Activated naive CD8-positive, alpha-beta T cell treated with anti-CD3 and anti-CD28 coated beads, Interleukin-2, amount 50 U/mL, for 24 hours (primary cell): ENCODE results near the gene RPP38.
A peak's percentile ranks its signal among the peaks of the same experiment; 100 is the strongest.

Experiments used
- ATAC-seq: fragments of 150-1000 bp; cut with Tn5 transposase; one replicate; pipeline ENCODE4 v1.10.0; 2021
- DNase-seq: peaks from one replicate; pipeline ENCODE4 v3.0.0; 2021
- H3K27ac Mint-ChIP-seq: one replicate; pipeline ENCODE4 v1.8.0; 2021; ENCODE audit warnings: mild to moderate bottlenecking, mixed read lengths
- H3K27me3 Mint-ChIP-seq: one replicate; pipeline ENCODE4 v1.8.0; 2021; ENCODE audit warnings: mixed read lengths
- H3K36me3 Mint-ChIP-seq: one replicate; pipeline ENCODE4 v1.8.0; 2021; ENCODE audit warnings: low read depth, mixed read lengths
- H3K4me1 Mint-ChIP-seq: one replicate; pipeline ENCODE4 v1.8.0; 2021; ENCODE audit warnings: mixed read lengths
- H3K4me3 Mint-ChIP-seq: one replicate; pipeline ENCODE4 v1.8.0; 2021; ENCODE audit warnings: mild to moderate bottlenecking, moderate library complexity, mixed read lengths
- H3K9me3 Mint-ChIP-seq: one replicate; pipeline ENCODE4 v1.8.0; 2021; ENCODE audit warnings: mixed read lengths

RPP38 gene

GRCh38 chr10:15124190-15124589 is 27.0 kb downstream of the RPP38 start:
- Mint-ChIP-seq H3K4me3 (no peak overlapping the region), H3K4me1 (peaks cover 33% of the 10 kb centered on the region), H3K9me3 (no peaks in the 10 kb centered on the region), H3K27ac (peak overlapping the region; percentile 5), H3K27me3 (no peaks in the 10 kb centered on the region), H3K36me3 (peaks cover 39% of the 10 kb centered on the region)
- no peak for DNase-seq
- no peak for ATAC-seq

DNA sequence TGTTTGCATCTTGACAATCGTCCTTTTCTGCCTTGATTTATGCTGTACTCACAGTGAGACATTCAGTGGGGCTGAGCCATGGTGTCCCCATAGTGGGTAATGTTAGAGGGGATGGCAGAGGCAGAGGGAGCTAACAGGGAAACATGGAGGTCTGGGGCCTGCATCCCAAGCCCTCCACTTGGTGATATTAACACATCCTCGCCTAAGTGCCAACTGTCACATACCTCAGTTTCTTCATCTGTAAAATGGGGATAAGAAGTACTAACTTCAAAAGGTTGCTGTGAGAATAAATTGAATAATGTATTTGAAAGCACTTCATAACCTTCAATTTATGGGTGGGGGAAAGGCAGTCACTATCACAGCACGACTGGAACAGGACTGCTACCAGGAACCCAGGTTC is 27.8 kb downstream of the RPP38 start:
- peaks cover 32% of the 10 kb centered on the region for H3K36me3 Mint-ChIP-seq
- no peak overlapping the region for H3K27ac Mint-ChIP-seq
- peaks cover 36% of the 10 kb centered on the region for H3K4me1 Mint-ChIP-seq
- no peak overlapping the region for H3K4me3 Mint-ChIP-seq
- H3K9me3 Mint-ChIP-seq = no peaks in the 10 kb centered on the region
- no peak for DNase-seq
- H3K27me3 Mint-ChIP-seq = no peaks in the 10 kb centered on the region
- no peak for ATAC-seq

DNA sequence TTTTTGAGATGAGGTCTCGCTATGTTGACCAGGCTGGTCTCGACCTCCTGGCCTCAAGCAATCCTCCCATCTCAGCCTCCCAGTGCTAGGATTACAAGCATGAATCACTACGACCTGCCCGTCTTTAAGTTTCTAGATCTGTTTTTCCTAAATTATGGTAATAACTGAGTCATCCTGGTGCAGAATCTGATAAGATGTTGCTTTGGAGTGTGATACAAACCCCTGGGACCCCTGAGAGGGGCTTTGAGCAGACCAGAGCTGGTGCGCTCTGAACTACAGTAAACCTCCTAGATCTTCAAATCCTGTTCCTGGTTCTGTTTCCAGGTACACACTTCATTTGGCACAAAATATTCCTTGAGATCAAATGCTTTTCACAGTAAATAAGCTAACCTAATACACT is 34.2 kb downstream of the RPP38 start:
- Mint-ChIP-seq H3K27me3 (no peaks in the 10 kb centered on the region), H3K27ac (no peak overlapping the region), H3K4me1 (peaks cover 7% of the 10 kb centered on the region), H3K9me3 (no peaks in the 10 kb centered on the region), H3K36me3 (peaks cover 39% of the 10 kb centered on the region), H3K4me3 (no peak overlapping the region)
- no peak for DNase-seq
- no peak for ATAC-seq

- Mint-ChIP-seq H3K4me1 (peaks cover 12% of the 10 kb centered on the region), H3K36me3 (peaks cover 21% of the 10 kb centered on the region), H3K27ac (no peak overlapping the region), H3K27me3 (no peaks in the 10 kb centered on the region), H3K9me3 (no peaks in the 10 kb centered on the region), H3K4me3 (no peak overlapping the region)
- ATAC-seq (no peak), DNase-seq (no peak)
Measured at GRCh38 chr10:15136129-15137035, 39.2 kb downstream of the RPP38 start.

GRCh38 chr10:15137036-15137359 is 39.8 kb downstream of the RPP38 start:
- ATAC-seq (no peak), DNase-seq (no peak)
- Mint-ChIP-seq H3K9me3 (no peaks in the 10 kb centered on the region), H3K27me3 (no peaks in the 10 kb centered on the region), H3K27ac (no peak overlapping the region), H3K4me1 (peaks cover 19% of the 10 kb centered on the region), H3K4me3 (no peak overlapping the region), H3K36me3 (peaks cover 19% of the 10 kb centered on the region)

GRCh38 chr10:15137636-15138035 is 40.5 kb downstream of the RPP38 start:
- Mint-ChIP-seq H3K27ac (no peak overlapping the region), H3K4me1 (peaks cover 25% of the 10 kb centered on the region), H3K9me3 (no peaks in the 10 kb centered on the region), H3K27me3 (no peaks in the 10 kb centered on the region), H3K4me3 (no peak overlapping the region), H3K36me3 (peaks cover 19% of the 10 kb centered on the region)
- ATAC-seq = no peak
- no peak for DNase-seq

DNA sequence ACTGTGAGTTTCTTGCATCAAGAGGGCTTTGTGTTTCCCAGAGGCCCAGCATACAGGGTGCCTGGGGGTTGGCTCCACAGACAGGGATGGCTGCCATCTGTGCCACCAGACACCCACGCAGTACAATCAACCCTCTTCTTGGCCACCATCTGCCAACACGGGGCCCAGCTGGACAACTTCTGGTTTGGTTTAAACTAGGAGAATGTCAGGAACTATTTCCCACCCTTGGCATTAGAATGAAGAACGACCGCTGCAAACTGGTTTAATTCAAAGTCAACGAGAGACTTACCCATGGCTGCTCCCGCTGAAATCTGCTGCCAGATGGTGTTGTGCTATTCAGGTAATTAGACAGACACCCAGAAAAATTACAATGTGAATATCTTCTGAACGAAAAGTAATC is 43.5 kb downstream of the RPP38 start:
- DNase-seq (no peak), ATAC-seq (no peak)
- H3K36me3 Mint-ChIP-seq = peaks cover 5% of the 10 kb centered on the region
- peak overlapping the region; percentile 89 for H3K27ac Mint-ChIP-seq
- peaks cover 33% of the 10 kb centered on the region for H3K4me1 Mint-ChIP-seq
- no peaks in the 10 kb centered on the region for H3K9me3 Mint-ChIP-seq
- H3K4me3 Mint-ChIP-seq = peak overlapping the region; percentile 76
- H3K27me3 Mint-ChIP-seq = no peaks in the 10 kb centered on the region

DNA sequence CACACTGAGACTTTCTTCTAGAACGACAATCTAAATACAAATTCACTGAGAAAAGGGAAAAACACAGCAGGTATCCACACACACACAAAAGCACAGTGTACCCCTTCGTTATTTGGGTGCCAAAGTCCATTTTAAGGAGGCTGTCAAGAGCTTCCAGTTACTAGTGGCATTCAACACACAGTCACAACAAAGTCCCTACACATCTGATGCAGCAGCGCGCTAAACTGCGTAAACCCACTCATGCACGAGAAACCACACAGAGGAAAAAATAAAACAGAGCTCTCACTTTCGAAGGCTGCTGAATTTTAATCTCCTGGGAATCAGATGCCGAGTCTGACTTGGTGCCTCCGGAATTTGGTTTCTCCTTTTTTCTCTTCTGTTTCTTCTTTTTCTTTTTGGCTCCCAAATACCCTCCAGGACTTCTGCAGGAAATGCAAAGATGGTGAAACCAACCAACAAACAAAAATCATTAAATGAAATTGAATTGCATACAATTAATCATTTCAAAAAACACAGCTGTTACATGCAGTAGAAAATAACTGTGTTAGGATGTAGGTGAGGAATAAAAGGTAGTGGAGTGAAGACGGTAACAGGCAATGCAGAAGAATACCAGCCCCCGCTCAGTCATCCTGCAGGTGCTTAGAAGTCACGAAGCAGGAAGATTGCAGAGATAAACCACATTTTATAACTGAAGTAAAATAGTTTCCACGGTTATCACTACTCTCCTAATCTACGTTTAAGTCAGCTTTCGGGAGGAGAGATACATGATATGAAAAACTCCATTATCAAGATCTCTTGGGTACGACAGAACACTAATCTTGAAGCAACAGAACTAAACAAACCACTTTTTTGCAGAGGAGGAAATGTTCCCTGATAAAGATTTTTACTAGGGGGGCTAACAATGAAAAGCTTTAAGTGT is 44.2 kb downstream of the RPP38 start:
- Mint-ChIP-seq H3K9me3 (no peaks in the 10 kb centered on the region), H3K36me3 (peaks cover 5% of the 10 kb centered on the region), H3K4me3 (peak overlapping the region; percentile 76), H3K4me1 (peaks cover 38% of the 10 kb centered on the region), H3K27me3 (no peaks in the 10 kb centered on the region), H3K27ac (peak overlapping the region; percentile 89)
- DNase-seq (peak; percentile 39), ATAC-seq (peak; percentile 93)

DNA sequence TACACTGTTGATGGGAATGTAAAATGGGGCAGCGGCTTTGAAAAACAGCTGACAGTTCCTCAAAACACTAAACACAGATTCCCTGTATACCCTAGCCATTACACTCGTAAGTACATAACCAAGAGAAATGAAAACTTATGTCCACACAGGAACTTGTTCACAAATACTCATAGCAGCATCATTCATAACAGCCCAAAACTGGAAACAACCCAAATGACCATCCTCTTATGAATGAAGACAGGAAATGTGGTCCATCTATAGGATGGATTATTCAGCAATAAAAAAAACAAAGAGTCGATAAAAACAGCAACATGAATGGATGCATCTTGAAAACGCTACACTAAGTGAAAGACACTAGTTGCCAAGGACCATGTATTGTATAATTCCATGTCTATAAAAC is 47.6 kb downstream of the RPP38 start:
- no peak for DNase-seq
- ATAC-seq = no peak
- Mint-ChIP-seq H3K27ac (no peak overlapping the region), H3K27me3 (no peaks in the 10 kb centered on the region), H3K4me3 (no peak overlapping the region), H3K9me3 (no peaks in the 10 kb centered on the region), H3K4me1 (peaks cover 48% of the 10 kb centered on the region), H3K36me3 (peaks cover 3% of the 10 kb centered on the region)

DNA sequence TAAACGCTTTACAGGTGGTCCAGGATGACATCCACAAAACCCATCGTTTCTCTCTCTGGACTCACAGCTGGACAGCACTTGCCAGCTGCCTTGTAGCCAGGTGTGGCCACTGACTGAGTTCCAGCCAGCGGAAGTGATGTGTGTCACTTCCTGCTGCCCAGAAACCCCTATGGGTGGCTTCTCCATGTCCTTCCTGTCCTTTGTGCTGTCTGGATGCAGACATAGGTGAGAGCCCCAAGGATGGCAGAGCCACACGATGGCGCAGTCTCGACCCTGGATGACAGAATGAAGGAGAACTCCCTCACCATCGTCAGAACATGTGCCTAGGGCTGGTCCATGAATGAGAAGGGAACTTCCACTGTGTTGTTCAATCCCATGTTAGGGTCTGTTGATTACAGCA is 49.2 kb downstream of the RPP38 start:
- H3K4me3 Mint-ChIP-seq = no peak overlapping the region
- no peak overlapping the region for H3K27ac Mint-ChIP-seq
- no peak for DNase-seq
- no peaks in the 10 kb centered on the region for H3K9me3 Mint-ChIP-seq
- no peak for ATAC-seq
- H3K4me1 Mint-ChIP-seq = peaks cover 38% of the 10 kb centered on the region
- H3K36me3 Mint-ChIP-seq = peaks cover 7% of the 10 kb centered on the region
- H3K27me3 Mint-ChIP-seq = no peaks in the 10 kb centered on the region

DNA sequence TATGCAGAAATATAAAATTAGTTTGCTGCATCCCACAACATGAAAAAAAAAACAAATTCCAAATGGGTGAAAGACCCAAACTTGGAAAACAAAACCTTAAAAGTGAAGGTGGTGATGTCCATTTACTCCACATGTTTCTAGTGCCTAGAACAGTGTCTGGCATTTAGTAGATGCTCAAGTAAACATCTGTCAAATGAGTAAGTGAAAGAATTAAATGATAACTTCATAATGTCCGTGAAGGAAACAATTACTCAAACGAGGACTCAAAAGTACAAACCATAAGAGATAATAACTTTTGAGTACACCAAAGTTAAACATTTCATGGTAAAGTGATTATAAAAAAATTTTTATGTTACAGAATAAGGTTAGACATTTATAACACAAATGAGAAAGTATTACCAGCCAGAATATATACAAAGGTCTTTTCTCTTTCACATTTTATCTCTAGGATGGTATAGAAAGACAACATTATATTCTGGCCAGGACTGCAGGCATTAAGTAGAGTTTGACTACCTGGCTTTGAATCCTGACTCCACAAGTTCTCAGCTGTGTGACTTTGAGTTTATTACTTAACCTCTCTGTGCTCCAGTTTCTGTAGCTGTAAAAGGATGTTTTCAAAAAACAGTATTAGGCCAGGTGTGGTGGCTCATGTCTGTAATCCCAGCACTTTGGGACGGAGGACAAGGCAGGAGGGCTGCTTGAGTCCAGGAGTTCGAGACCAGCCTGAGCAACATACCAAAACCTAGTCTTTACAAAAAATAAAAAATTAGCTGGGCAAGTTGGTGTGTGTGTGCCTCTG is 50.6 kb downstream of the RPP38 start:
- no peak for ATAC-seq
- DNase-seq = no peak
- Mint-ChIP-seq H3K27ac (no peak overlapping the region), H3K9me3 (no peaks in the 10 kb centered on the region), H3K4me3 (no peak overlapping the region), H3K27me3 (no peaks in the 10 kb centered on the region), H3K36me3 (peaks cover 7% of the 10 kb centered on the region), H3K4me1 (peaks cover 26% of the 10 kb centered on the region)

DNA sequence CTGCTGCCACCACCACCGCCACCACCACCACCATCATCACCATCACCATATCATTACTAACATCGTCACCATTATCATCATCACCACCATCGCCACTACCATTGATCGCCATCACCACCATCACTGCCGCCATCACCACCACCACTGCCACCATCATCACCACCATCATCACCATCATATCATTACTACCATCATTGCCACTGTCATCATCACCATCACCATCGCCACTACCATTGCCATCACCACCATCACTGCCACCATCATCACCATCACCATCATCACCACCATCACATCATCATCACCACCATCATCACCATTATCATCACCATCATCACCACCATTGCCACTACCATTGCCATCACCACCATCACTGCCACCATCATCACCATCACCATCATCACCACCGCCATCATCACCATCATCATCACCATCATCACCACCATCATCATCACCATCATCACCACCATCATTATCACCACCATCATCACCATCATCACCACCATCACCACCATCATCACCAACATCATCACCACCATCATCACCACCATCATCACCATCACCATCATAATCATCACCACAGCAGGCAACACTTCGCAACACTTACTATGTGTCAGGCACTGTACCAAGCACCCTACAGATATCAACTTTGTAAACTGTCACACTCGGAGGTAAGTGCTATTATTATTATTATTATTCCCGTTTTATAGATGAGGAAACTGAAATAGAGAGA is 52.1 kb downstream of the RPP38 start:
- Mint-ChIP-seq H3K4me3 (no peak overlapping the region), H3K4me1 (peaks cover 19% of the 10 kb centered on the region), H3K27ac (no peak overlapping the region), H3K36me3 (peaks cover 7% of the 10 kb centered on the region), H3K27me3 (no peaks in the 10 kb centered on the region), H3K9me3 (no peaks in the 10 kb centered on the region)
- ATAC-seq (no peak), DNase-seq (no peak)

DNA sequence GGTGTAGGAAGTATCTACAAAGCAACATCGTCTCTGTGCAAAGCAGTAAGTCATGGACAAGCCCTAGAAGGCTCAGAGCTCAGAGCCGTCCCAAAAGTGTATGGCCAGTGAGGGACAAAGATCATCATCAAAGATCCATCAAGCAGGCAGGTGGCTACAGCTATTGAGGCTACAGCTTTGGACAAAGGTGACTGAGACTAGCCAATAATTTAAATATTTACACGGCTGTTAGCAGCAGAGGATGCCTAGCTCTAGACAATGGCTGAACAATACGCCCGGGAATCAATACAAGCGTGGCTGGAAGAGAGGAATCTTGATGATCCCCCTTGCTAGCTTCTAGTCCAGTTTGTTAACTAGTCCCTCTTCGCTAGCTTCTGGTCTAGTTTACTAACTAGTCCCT is 53.4 kb downstream of the RPP38 start:
- Mint-ChIP-seq H3K36me3 (peaks cover 12% of the 10 kb centered on the region), H3K9me3 (no peaks in the 10 kb centered on the region), H3K27ac (no peak overlapping the region), H3K4me1 (peaks cover 19% of the 10 kb centered on the region), H3K27me3 (no peaks in the 10 kb centered on the region), H3K4me3 (no peak overlapping the region)
- ATAC-seq = no peak
- DNase-seq = no peak

GRCh38 chr10:15152556-15152955 is 55.4 kb downstream of the RPP38 start:
- H3K36me3 Mint-ChIP-seq = peaks cover 14% of the 10 kb centered on the region
- H3K4me1 Mint-ChIP-seq = peaks cover 12% of the 10 kb centered on the region
- ATAC-seq (no peak), DNase-seq (no peak)
- H3K27ac Mint-ChIP-seq = no peak overlapping the region
- no peak overlapping the region for H3K4me3 Mint-ChIP-seq
- no peaks in the 10 kb centered on the region for H3K27me3 Mint-ChIP-seq
- H3K9me3 Mint-ChIP-seq = no peaks in the 10 kb centered on the region
